ENCODE results near the gene ST3GAL6. TPM values are rescaled to one million over a fixed set of nuclear protein-coding genes. Genes with fewer than 3 reads are reported as not detected.

The ST3GAL6 gene
- total and polyA plus RNA-seq, 8 donors, result 5.8 to 129 (median 13.6) TPM; not detected in 1

DNA sequence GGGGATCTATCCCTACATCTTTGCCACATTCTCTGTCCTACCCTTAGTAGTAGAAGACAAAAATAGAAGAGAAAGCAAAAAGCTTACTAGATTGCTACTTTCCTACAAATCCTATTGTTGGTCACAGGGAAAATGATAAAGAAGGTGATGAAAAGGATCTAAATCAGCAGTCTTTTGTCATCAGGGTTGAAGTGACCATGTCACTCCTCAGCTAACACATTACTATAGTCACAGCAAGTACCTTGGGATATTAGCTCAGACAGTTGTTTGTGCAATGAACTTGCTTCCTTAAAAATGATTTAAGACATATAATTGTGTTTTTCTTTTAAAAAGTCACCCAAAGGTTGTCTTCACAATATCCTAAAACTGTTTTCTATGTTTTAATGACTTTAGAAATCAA lies 6.3 kb downstream of the ST3GAL6 start:
- no peak for DNase-seq
- peaks cover 0 to 5% (median 0%) of the 10 kb centered on the region in 4 donors for H3K36me3 ChIP-seq
- intact Hi-C loops (cut with DNase I; ENCODE audit: low total_unique reads), result no loop called here
- peaks cover 0 to 39% (median 18%) of the 10 kb centered on the region in 4 donors for H3K4me1 ChIP-seq
- no peaks in the 10 kb centered on the region for H3K9me3 ChIP-seq
- TF ChIP-seq EP300 (IDR thresholded peaks at IDR 0.05) (no peak), POLR2AphosphoS5 (IDR thresholded peaks at IDR 0.05) (no peak), POLR2A (IDR thresholded peaks at IDR 0.05) (no peak)
- TF ChIP-seq, protein P1, sequence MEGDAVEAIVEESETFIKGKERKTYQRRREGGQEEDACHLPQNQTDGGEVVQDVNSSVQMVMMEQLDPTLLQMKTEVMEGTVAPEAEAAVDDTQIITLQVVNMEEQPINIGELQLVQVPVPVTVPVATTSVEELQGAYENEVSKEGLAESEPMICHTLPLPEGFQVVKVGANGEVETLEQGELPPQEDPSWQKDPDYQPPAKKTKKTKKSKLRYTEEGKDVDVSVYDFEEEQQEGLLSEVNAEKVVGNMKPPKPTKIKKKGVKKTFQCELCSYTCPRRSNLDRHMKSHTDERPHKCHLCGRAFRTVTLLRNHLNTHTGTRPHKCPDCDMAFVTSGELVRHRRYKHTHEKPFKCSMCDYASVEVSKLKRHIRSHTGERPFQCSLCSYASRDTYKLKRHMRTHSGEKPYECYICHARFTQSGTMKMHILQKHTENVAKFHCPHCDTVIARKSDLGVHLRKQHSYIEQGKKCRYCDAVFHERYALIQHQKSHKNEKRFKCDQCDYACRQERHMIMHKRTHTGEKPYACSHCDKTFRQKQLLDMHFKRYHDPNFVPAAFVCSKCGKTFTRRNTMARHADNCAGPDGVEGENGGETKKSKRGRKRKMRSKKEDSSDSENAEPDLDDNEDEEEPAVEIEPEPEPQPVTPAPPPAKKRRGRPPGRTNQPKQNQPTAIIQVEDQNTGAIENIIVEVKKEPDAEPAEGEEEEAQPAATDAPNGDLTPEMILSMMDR (IDR thresholded peaks at IDR 0.05), result no peak
- H3K4me3 ChIP-seq, result no peak overlapping the region
- H3K27ac ChIP-seq, result peak overlapping the region in 4 of 5 donors; percentile 54 to 80 (median 64)
- no peaks in the 10 kb centered on the region for H3K27me3 ChIP-seq

DNA sequence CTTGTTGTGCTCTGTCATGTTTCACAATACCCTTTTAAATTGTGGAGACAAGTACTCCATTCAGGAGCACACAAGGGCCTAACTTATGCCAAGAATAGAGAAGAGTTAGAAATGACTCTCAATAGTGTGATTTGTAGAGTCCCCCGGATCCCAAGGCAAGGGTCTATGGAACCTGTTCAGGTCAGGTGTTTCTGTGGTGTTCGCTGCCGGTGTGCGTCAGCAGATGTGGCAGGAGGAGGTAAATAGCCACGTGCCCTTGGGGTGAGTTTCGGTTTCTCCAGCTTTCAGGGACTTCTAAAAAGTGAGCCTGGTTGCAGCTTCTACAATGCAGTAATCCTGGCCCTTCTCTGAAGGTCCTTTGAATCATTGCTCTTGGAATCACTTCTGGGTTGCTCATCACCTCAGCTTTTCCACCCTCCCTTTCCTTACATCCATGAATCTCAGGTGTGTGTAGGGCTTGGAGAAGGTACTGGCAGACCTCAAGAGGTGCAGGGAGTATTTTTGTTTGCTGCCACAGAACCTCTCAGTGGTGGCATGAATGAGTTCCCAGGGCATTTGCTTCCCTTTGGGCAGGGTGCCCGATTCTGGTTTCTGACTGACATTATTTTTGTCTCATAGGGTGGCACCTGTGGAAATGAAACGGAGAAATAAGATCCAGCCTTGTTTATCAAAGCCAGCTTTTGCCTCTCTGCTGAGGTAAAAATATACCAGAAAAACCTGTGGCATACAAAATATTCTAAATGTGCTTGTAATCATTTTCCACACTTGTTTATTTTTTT lies 7.3 kb downstream of the ST3GAL6 start:
- Histone ChIP-seq H3K4me3 (no peak overlapping the region), H3K27ac (peak overlapping the region; percentile 41 to 80 (median 63)), H3K9me3 (no peaks in the 10 kb centered on the region), H3K4me1 (peaks cover 0 to 33% (median 12%) of the 10 kb centered on the region in 4 donors), H3K27me3 (no peaks in the 10 kb centered on the region), H3K36me3 (peaks cover 0 to 5% (median 0%) of the 10 kb centered on the region in 4 donors)
- 39 to 71% (median 57%) methylated on average over 8 of the region's 8 CpGs for WGBS, 5 donors
- peak in 1 of 2 donors; percentile 69 for DNase-seq
- TF ChIP-seq EP300 (IDR thresholded peaks at IDR 0.05), result no peak
- TF ChIP-seq, protein P1 (IDR thresholded peaks at IDR 0.05), result no peak
- TF ChIP-seq POLR2AphosphoS5 (IDR thresholded peaks at IDR 0.05), result no peak
- no peak for TF ChIP-seq POLR2A (IDR thresholded peaks at IDR 0.05)
- intact Hi-C loops (cut with DNase I; ENCODE audit: low total_unique reads), result no loop called here

DNA sequence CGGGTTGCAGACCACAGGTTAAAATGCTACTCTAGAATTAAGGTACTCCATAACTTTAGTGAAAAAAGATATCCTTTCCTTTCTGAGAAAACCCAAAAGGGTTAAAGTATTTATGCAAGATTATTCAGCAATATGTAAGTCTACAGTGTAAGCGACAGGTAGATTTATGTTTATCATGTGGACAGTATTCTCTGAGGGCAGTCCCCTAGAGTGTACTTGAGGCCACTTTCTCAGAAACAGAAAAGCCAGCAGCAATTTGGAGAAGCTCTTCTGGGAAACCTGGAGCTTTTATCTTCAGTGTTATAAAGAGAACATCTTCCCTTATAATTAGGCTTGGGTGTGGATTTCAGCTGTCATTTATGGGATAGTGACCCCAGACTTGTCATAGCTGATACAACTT lies 8.9 kb downstream of the ST3GAL6 start:
- WGBS, 5 donors, result 78 to 94% (median 87%) methylated on average over 2 of the region's 2 CpGs
- DNase-seq, result no peak
- no peak overlapping the region for H3K27ac ChIP-seq
- H3K4me1 ChIP-seq, result peaks cover 6 to 38% (median 14%) of the 10 kb centered on the region in 4 donors
- no peaks in the 10 kb centered on the region for H3K9me3 ChIP-seq
- H3K4me3 ChIP-seq, result no peak overlapping the region
- intact Hi-C loops (cut with DNase I; ENCODE audit: low total_unique reads), result no loop called here
- TF ChIP-seq POLR2A (IDR thresholded peaks at IDR 0.05) (no peak), EP300 (IDR thresholded peaks at IDR 0.05) (no peak), POLR2AphosphoS5 (IDR thresholded peaks at IDR 0.05) (no peak)
- TF ChIP-seq, protein P1 (IDR thresholded peaks at IDR 0.05), result no peak
- no peaks in the 10 kb centered on the region for H3K27me3 ChIP-seq
- H3K36me3 ChIP-seq, result peaks cover 0 to 5% (median 0%) of the 10 kb centered on the region in 4 donors

DNA sequence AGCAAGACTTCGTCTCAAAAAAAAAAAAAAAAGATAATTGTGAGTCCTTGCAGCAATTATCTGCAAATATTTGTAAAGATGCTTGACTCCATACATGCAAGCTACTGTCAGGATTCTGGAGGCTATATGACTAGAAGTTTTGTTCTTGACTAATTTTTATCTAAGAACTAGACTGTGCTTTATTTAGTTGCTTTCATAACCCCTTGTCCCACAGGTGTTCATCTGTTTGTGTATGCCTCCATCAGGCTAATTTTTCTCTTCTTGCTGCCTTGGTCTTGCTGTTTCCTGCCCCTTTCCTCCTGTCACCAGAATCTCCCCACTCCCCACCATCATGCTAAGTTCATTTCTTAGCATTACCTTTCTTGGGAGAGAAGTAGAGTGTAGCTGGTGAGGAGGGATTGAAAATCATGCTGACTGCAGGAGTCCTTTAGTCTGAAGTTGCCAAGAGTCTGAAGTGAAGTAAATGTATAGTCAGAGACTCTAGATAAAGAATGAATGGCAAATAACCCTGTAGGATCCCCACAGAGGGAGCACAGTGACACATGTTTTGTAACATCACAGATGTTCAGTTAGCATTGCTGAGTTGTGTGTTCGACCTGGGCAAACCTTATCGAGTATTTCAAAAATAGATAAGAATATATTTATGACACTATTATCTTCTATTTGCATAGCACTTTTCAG lies 12.5 kb downstream of the ST3GAL6 start:
- no peak for DNase-seq
- Histone ChIP-seq H3K27me3 (no peaks in the 10 kb centered on the region), H3K4me1 (peaks cover 28 to 49% (median 35%) of the 10 kb centered on the region in 4 donors), H3K27ac (peak overlapping the region in 1 of 5 donors; percentile 48), H3K9me3 (no peaks in the 10 kb centered on the region), H3K36me3 (peaks cover 0 to 5% (median 0%) of the 10 kb centered on the region in 4 donors), H3K4me3 (no peak overlapping the region)
- intact Hi-C loops (cut with DNase I; ENCODE audit: low total_unique reads), result no loop called here
- no peak for TF ChIP-seq POLR2A (IDR thresholded peaks at IDR 0.05)
- TF ChIP-seq, protein P1 (IDR thresholded peaks at IDR 0.05), result no peak
- no peak for TF ChIP-seq POLR2AphosphoS5 (IDR thresholded peaks at IDR 0.05)
- no peak for TF ChIP-seq EP300 (IDR thresholded peaks at IDR 0.05)
- WGBS, 5 donors, result 37 to 59% (median 54%) methylated on average over 3 of the region's 3 CpGs
